ENCODE measurements around the gene MOB4. TPM values are rescaled to one million over a fixed set of nuclear protein-coding genes. Genes with fewer than 3 reads are reported as not detected.
"Not testable (repeated sequence)": the region's sequence is repeated elsewhere in the genome, so short reads cannot be mapped to it uniquely, and the experiment has no call there.

The MOB4 gene
- total and polyA plus RNA-seq, 11 donors, result 19.6 to 48.9 (median 35.2) TPM

- peaks cover 0 to 67% (median 35%) of the 10 kb centered on the region in 9 donors for H3K36me3 ChIP-seq
- WGBS, 4 donors, result 90 to 93% (median 92%) methylated on average over 9 of the region's 9 CpGs
- DNase-seq, result no peak
- intact Hi-C loops (cut with DNase I), result loop anchor here in 2 of 10 donors (5.0 to 10.0 kb wide), 2 partner anchors 73 to 86 kb away; no protein-coding TSS in a partner anchor
- peaks cover 0 to 12% (median 0%) of the 10 kb centered on the region in 12 donors for H3K4me1 ChIP-seq
- TF ChIP-seq POLR2A (IDR thresholded peaks at IDR 0.05), result no peak
- TF ChIP-seq CTCF (IDR thresholded peaks at IDR 0.05), result no peak
- no peak overlapping the region for H3K27ac ChIP-seq
- H3K27me3 ChIP-seq, result no peaks in the 10 kb centered on the region
- H3K4me3 ChIP-seq, result no peak overlapping the region
- ATAC-seq, result peak in 2 of 4 donors; percentile 15 to 27
- peaks cover 0 to 17% (median 7%) of the 10 kb centered on the region in 12 donors for H3K9me3 ChIP-seq
Measured at GRCh38 chr2:197480165-197481036, 35.5 kb upstream of the MOB4 start.

GRCh38 chr2:197484248-197484647 lies 31.6 kb upstream of the MOB4 start:
- peaks cover 0 to 74% (median 45%) of the 10 kb centered on the region in 9 donors for H3K36me3 ChIP-seq
- not testable (repeated sequence) for ATAC-seq, H3K4me1 ChIP-seq, H3K27ac ChIP-seq, H3K4me3 ChIP-seq, DNase-seq, H3K27me3 ChIP-seq
- 90 to 98% (median 95%) methylated on average over 3 of the region's 3 CpGs for WGBS, 4 donors
- intact Hi-C loops (cut with DNase I), result loop anchor here in 2 of 10 donors (5.0 to 10.0 kb wide), 2 partner anchors 77 to 89 kb away; no protein-coding TSS in a partner anchor
- peaks cover 0 to 17% (median 7%) of the 10 kb centered on the region in 12 donors for H3K9me3 ChIP-seq

GRCh38 chr2:197486175-197486574 lies 29.7 kb upstream of the MOB4 start:
- TF ChIP-seq CTCF (IDR thresholded peaks at IDR 0.05) (no peak), POLR2A (IDR thresholded peaks at IDR 0.05) (no peak)
- H3K27ac ChIP-seq, result no peak overlapping the region
- H3K36me3 ChIP-seq, result peaks cover 0 to 84% (median 62%) of the 10 kb centered on the region in 9 donors
- no peaks in the 10 kb centered on the region for H3K4me1 ChIP-seq
- intact Hi-C loops (cut with DNase I), result loop anchor here in 1 of 10 donors (10.0 kb wide), 1 partner anchor 91 kb away; no protein-coding TSS in a partner anchor
- no peaks in the 10 kb centered on the region for H3K27me3 ChIP-seq
- 88 to 98% (median 91%) methylated on average over 2 of the region's 2 CpGs for WGBS, 4 donors
- ATAC-seq (no peak), DNase-seq (no peak)
- no peak overlapping the region for H3K4me3 ChIP-seq
- peaks cover 0 to 17% (median 7%) of the 10 kb centered on the region in 12 donors for H3K9me3 ChIP-seq

- WGBS, 4 donors, result 58 to 78% (median 65%) methylated on average over 4 of the region's 4 CpGs
- Histone ChIP-seq H3K27me3 (no peaks in the 10 kb centered on the region), H3K27ac (peak overlapping the region in 3 of 12 donors; percentile 22 to 68 (median 51)), H3K9me3 (peaks cover 0 to 17% (median 7%) of the 10 kb centered on the region in 12 donors), H3K4me3 (no peak overlapping the region), H3K36me3 (peaks cover 0 to 90% (median 74%) of the 10 kb centered on the region in 9 donors), H3K4me1 (no peaks in the 10 kb centered on the region)
- no peak for DNase-seq
- peak in 3 of 4 donors; percentile 22 to 55 (median 44) for ATAC-seq
- TF ChIP-seq POLR2A (IDR thresholded peaks at IDR 0.05) (no peak), CTCF (IDR thresholded peaks at IDR 0.05) (no peak)
- intact Hi-C loops (cut with DNase I), result loop anchor here in 1 of 10 donors (10.0 kb wide), 1 partner anchor 93 kb away; no protein-coding TSS in a partner anchor
Measured at GRCh38 chr2:197487385-197487784, 28.5 kb upstream of the MOB4 start.
